GM23338 (cell line): ENCODE data around the gene DTNB. TPM values are rescaled to one million over a fixed set of nuclear protein-coding genes. Genes with fewer than 3 reads are reported as not detected.

ENCODE experiments used
- ATAC-seq: fragments of 200-7000 bp; cut with Tn5 transposase; 3 replicates; pipeline ENCODE4 v1.9.1; 2020
- DNase-seq: peaks from one replicate; pipeline ENCODE4 v3.0.0-alpha.2; 2015; ENCODE audit warnings: low spot score
- H2AFZ ChIP-seq: fragments of 200-600 bp; sonication (generic); 2 replicates; pipeline ENCODE4 v1.8.0; 2016; ENCODE audit warnings: antibody characterized with exemption, mild to moderate bottlenecking, moderate library complexity
- H3F3A ChIP-seq: fragments of 200-600 bp; sonication (generic); replicated peaks from 2 replicates; pipeline ENCODE4 v1.8.0; 2017; ENCODE audit warnings: antibody characterized with exemption, mixed run types, low read depth
- H3K27ac ChIP-seq: fragments of 200-600 bp; sonication (generic); 2 replicates; pipeline ENCODE4 v1.6.1; 2016; ENCODE audit warnings: low read depth
- H3K27me3 ChIP-seq: fragments of 200-600 bp; sonication (generic); 2 replicates; pipeline ENCODE4 v1.8.0; 2016; ENCODE audit warnings: mild to moderate bottlenecking, mixed run types, moderate library complexity; ENCODE audit not compliant: insufficient read depth
- H3K36me3 ChIP-seq: fragments of 200-600 bp; sonication (generic); 2 replicates; pipeline ENCODE4 v1.8.0; 2016; ENCODE audit warnings: mild to moderate bottlenecking; ENCODE audit not compliant: insufficient read depth
- H3K4me1 ChIP-seq: fragments of 200-600 bp; sonication (generic); 2 replicates; pipeline ENCODE4 v1.8.0; 2016; ENCODE audit warnings: mild to moderate bottlenecking, moderate library complexity; ENCODE audit not compliant: insufficient read depth
- H3K4me2 ChIP-seq: fragments of 200-600 bp; sonication (generic); 2 replicates; pipeline ENCODE4 v1.7.1; 2017; ENCODE audit warnings: mixed run types
- H3K4me3 ChIP-seq: fragments of 200-600 bp; sonication (generic); 2 replicates; pipeline ENCODE4 v1.6.1; 2016; ENCODE audit warnings: mixed run types
- H3K79me2 ChIP-seq: fragments of 200-600 bp; sonication (generic); replicated peaks from 2 replicates; pipeline ENCODE4 v1.8.0; 2017; ENCODE audit warnings: mild to moderate bottlenecking; ENCODE audit not compliant: insufficient read depth
- H3K9me2 ChIP-seq: fragments of 200-600 bp; sonication (generic); 2 replicates; pipeline ENCODE4 v1.8.0; 2017; ENCODE audit not compliant: insufficient read depth
- H4K20me1 ChIP-seq: fragments of 200-600 bp; sonication (generic); replicated peaks from 2 replicates; pipeline ENCODE4 v1.8.0; 2017; ENCODE audit warnings: mild to moderate bottlenecking; ENCODE audit not compliant: insufficient read depth
- H3K27ac Mint-ChIP-seq: 2 replicates; pipeline ENCODE4 v1.8.0; 2020; ENCODE audit warnings: inconsistent platforms, mild to moderate bottlenecking, moderate library complexity, mixed read lengths
- H3K27me3 Mint-ChIP-seq: 3 replicates; pipeline ENCODE4 v1.8.0; 2022; ENCODE audit warnings: low read depth, mild to moderate bottlenecking, moderate library complexity, mixed read lengths, inconsistent platforms; ENCODE audit not compliant: insufficient read depth, poor library complexity
- H3K36me3 Mint-ChIP-seq: 3 replicates; pipeline ENCODE4 v1.8.0; 2021; ENCODE audit warnings: low read depth, mild to moderate bottlenecking, inconsistent platforms, moderate library complexity, mixed read lengths
- H3K4me1 Mint-ChIP-seq: 3 replicates; pipeline ENCODE4 v1.8.0; 2020; ENCODE audit warnings: mild to moderate bottlenecking, inconsistent platforms, mixed read lengths
- H3K4me3 Mint-ChIP-seq: 3 replicates; pipeline ENCODE4 v1.8.0; 2021; ENCODE audit warnings: moderate library complexity, mild to moderate bottlenecking, inconsistent platforms, mixed read lengths
- H3K9me3 Mint-ChIP-seq: 3 replicates; pipeline ENCODE4 v1.8.0; 2020; ENCODE audit warnings: moderate library complexity, mild to moderate bottlenecking, inconsistent platforms, mixed read lengths
- CREB1 ChIP-seq: fragments of 250-450 bp; sonication (Bioruptor Pico); IDR thresholded peaks from 2 replicates; pipeline ENCODE4 v1.5.0; 2020; ENCODE audit warnings: low read depth, mild to moderate bottlenecking, moderate library complexity
- CTCF ChIP-seq, 2 experiments: fragments of 200-600 bp in 1 of 2; sonication (generic) in 1 of 2; conservative IDR thresholded peaks; 2 replicates each; pipeline versions ENCODE4 v1.5.1 to v1.6.1; 2016 to 2017; ENCODE audit warnings: antibody characterized with exemption in 2 of 2, low read depth in 2 of 2, mild to moderate bottlenecking in 2 of 2, moderate library complexity in 1 of 2
- EZH2 ChIP-seq: fragments of 200-600 bp; sonication (generic); IDR thresholded peaks from one replicate; pipeline ENCODE4 v1.8.0; 2017; ENCODE audit warnings: antibody characterized with exemption, mild to moderate bottlenecking, low read depth; ENCODE audit not compliant: unreplicated experiment
- EZH2phosphoT487 ChIP-seq: fragments of 200-600 bp; sonication (generic); IDR thresholded peaks from one replicate; pipeline ENCODE4 v1.8.1; 2018; ENCODE audit warnings: antibody characterized with exemption; ENCODE audit not compliant: unreplicated experiment
- JUNB ChIP-seq: IDR thresholded peaks from one replicate; pipeline ENCODE4 v1.6.1; 2016; ENCODE audit warnings: antibody characterized with exemption; ENCODE audit not compliant: unreplicated experiment
- NANOG ChIP-seq: IDR thresholded peaks from 2 replicates; pipeline ENCODE4 v1.6.1; 2016; ENCODE audit warnings: antibody characterized with exemption, borderline replicate concordance
- STAT1 ChIP-seq: IDR thresholded peaks from one replicate; pipeline ENCODE4 v1.6.1; 2016; ENCODE audit warnings: antibody characterized with exemption; ENCODE audit not compliant: unreplicated experiment
- ZNF114 ChIP-seq: fragments of 250-450 bp; sonication (Bioruptor Pico); IDR thresholded peaks from 2 replicates; pipeline ENCODE4 v1.5.0; 2020; ENCODE audit warnings: mild to moderate bottlenecking, moderate library complexity
- ZNF331 ChIP-seq: fragments of 250-450 bp; sonication (Bioruptor Pico); IDR thresholded peaks from 2 replicates; pipeline ENCODE4 v1.5.0; 2020; ENCODE audit warnings: low read depth, mild to moderate bottlenecking, moderate library complexity
- polyA plus RNA-seq: library from polyadenylated mRNA; unstranded; fragments of >200 nt; fragmentation: Nextera tagmentation; extraction: Ambion mirVana; gene quantifications from 2 replicates; pipeline ENCODE4 v1.2.1, GENCODE V29; 2016
- total RNA-seq: library from RNA; depleted of rRNA; stranded (reverse); fragments of >200 nt; shearing (Covaris generic); gene quantifications from 2 replicates; pipeline ENCODE4 v1.2.3, GENCODE V29; 2014
- TF ChIP-seq, protein P1 (sequence below): fragments of 250-450 bp; sonication (Bioruptor Pico); IDR thresholded peaks from 2 replicates; pipeline ENCODE4 v1.5.0; 2020; ENCODE audit warnings: mild to moderate bottlenecking, moderate library complexity
- TF ChIP-seq, protein P2 (sequence below): IDR thresholded peaks from 2 replicates; pipeline ENCODE4 v1.6.1; 2016; ENCODE audit warnings: antibody characterized with exemption
- TF ChIP-seq, protein P3 (sequence below): IDR thresholded peaks from one replicate; pipeline ENCODE4 v1.6.1; 2018; ENCODE audit warnings: antibody characterized with exemption; ENCODE audit not compliant: unreplicated experiment

The DTNB gene
- total and polyA plus RNA-seq, 2 experiments from 2014 or later = 22.1 to 29.4 TPM

- TF ChIP-seq, protein P1, sequence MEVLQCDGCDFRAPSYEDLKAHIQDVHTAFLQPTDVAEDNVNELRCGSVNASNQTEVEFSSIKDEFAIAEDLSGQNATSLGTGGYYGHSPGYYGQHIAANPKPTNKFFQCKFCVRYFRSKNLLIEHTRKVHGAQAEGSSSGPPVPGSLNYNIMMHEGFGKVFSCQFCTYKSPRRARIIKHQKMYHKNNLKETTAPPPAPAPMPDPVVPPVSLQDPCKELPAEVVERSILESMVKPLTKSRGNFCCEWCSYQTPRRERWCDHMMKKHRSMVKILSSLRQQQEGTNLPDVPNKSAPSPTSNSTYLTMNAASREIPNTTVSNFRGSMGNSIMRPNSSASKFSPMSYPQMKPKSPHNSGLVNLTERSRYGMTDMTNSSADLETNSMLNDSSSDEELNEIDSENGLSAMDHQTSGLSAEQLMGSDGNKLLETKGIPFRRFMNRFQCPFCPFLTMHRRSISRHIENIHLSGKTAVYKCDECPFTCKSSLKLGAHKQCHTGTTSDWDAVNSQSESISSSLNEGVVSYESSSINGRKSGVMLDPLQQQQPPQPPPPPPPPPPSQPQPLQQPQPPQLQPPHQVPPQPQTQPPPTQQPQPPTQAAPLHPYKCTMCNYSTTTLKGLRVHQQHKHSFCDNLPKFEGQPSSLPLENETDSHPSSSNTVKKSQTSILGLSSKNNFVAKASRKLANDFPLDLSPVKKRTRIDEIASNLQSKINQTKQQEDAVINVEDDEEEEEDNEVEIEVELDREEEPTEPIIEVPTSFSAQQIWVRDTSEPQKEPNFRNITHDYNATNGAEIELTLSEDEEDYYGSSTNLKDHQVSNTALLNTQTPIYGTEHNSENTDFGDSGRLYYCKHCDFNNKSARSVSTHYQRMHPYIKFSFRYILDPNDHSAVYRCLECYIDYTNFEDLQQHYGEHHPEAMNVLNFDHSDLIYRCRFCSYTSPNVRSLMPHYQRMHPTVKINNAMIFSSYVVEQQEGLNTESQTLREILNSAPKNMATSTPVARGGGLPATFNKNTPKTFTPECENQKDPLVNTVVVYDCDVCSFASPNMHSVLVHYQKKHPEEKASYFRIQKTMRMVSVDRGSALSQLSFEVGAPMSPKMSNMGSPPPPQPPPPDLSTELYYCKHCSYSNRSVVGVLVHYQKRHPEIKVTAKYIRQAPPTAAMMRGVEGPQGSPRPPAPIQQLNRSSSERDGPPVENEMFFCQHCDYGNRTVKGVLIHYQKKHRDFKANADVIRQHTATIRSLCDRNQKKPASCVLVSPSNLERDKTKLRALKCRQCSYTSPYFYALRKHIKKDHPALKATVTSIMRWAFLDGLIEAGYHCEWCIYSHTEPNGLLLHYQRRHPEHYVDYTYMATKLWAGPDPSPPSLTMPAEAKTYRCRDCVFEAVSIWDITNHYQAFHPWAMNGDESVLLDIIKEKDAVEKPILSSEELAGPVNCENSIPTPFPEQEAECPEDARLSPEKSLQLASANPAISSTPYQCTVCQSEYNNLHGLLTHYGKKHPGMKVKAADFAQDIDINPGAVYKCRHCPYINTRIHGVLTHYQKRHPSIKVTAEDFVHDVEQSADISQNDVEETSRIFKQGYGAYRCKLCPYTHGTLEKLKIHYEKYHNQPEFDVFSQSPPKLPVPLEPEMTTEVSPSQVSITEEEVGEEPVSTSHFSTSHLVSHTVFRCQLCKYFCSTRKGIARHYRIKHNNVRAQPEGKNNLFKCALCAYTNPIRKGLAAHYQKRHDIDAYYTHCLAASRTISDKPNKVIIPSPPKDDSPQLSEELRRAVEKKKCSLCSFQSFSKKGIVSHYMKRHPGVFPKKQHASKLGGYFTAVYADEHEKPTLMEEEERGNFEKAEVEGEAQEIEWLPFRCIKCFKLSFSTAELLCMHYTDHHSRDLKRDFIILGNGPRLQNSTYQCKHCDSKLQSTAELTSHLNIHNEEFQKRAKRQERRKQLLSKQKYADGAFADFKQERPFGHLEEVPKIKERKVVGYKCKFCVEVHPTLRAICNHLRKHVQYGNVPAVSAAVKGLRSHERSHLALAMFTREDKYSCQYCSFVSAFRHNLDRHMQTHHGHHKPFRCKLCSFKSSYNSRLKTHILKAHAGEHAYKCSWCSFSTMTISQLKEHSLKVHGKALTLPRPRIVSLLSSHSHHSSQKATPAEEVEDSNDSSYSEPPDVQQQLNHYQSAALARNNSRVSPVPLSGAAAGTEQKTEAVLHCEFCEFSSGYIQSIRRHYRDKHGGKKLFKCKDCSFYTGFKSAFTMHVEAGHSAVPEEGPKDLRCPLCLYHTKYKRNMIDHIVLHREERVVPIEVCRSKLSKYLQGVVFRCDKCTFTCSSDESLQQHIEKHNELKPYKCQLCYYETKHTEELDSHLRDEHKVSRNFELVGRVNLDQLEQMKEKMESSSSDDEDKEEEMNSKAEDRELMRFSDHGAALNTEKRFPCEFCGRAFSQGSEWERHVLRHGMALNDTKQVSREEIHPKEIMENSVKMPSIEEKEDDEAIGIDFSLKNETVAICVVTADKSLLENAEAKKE (CRISPR knock-in tag) = no peak
- TF ChIP-seq JUNB = no peak
- TF ChIP-seq, protein P2, sequence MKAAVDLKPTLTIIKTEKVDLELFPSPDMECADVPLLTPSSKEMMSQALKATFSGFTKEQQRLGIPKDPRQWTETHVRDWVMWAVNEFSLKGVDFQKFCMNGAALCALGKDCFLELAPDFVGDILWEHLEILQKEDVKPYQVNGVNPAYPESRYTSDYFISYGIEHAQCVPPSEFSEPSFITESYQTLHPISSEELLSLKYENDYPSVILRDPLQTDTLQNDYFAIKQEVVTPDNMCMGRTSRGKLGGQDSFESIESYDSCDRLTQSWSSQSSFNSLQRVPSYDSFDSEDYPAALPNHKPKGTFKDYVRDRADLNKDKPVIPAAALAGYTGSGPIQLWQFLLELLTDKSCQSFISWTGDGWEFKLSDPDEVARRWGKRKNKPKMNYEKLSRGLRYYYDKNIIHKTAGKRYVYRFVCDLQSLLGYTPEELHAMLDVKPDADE = no peak
- no peak for TF ChIP-seq EZH2
- TF ChIP-seq ZNF331 (CRISPR knock-in tag) = no peak
- TF ChIP-seq ZNF114 = no peak
These were observed 48.8 kb upstream of the DTNB start (continued) for GRCh38 chr2:25722224-25722623.

GRCh38 chr2:25720575-25720974, 47.2 kb upstream of the DTNB start:
- no peak overlapping the region for H3K4me3 ChIP-seq
- no peaks in the 10 kb centered on the region; the same call in 2 of the 3 replicates for H3K4me1 Mint-ChIP-seq
- H3K4me1 ChIP-seq = 0 out of 2 replicates have a peak, but pooled peaks cover 2% of the 10 kb centered on the region
- DNase-seq (no peak), ATAC-seq (no peak)
- no peak overlapping the region for H3K27ac ChIP-seq
- H3K4me3 Mint-ChIP-seq = no peak overlapping the region
- TF ChIP-seq CTCF (conservative IDR thresholded peaks at IDR 0.05; ENCODE audit: low read depth in 2 of 2) = no peak
- no peak for TF ChIP-seq ZNF331 (CRISPR knock-in tag)
- TF ChIP-seq EZH2 = no peak
- no peak for TF ChIP-seq NANOG
- TF ChIP-seq ZNF114 = no peak
- TF ChIP-seq CREB1 = no peak
- TF ChIP-seq STAT1 = no peak
- TF ChIP-seq EZH2phosphoT487 = no peak
- TF ChIP-seq, protein P3, sequence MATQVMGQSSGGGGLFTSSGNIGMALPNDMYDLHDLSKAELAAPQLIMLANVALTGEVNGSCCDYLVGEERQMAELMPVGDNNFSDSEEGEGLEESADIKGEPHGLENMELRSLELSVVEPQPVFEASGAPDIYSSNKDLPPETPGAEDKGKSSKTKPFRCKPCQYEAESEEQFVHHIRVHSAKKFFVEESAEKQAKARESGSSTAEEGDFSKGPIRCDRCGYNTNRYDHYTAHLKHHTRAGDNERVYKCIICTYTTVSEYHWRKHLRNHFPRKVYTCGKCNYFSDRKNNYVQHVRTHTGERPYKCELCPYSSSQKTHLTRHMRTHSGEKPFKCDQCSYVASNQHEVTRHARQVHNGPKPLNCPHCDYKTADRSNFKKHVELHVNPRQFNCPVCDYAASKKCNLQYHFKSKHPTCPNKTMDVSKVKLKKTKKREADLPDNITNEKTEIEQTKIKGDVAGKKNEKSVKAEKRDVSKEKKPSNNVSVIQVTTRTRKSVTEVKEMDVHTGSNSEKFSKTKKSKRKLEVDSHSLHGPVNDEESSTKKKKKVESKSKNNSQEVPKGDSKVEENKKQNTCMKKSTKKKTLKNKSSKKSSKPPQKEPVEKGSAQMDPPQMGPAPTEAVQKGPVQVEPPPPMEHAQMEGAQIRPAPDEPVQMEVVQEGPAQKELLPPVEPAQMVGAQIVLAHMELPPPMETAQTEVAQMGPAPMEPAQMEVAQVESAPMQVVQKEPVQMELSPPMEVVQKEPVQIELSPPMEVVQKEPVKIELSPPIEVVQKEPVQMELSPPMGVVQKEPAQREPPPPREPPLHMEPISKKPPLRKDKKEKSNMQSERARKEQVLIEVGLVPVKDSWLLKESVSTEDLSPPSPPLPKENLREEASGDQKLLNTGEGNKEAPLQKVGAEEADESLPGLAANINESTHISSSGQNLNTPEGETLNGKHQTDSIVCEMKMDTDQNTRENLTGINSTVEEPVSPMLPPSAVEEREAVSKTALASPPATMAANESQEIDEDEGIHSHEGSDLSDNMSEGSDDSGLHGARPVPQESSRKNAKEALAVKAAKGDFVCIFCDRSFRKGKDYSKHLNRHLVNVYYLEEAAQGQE = no peak
- H2AFZ ChIP-seq = no peak overlapping the region
- peaks cover 3% of the 10 kb centered on the region for H3K27me3 Mint-ChIP-seq
- H3K36me3 ChIP-seq = no peaks in the 10 kb centered on the region
- H3K36me3 Mint-ChIP-seq = no peaks in the 10 kb centered on the region
- no peak overlapping the region for H3K4me2 ChIP-seq
- no peaks in the 10 kb centered on the region for H3K79me2 ChIP-seq
- H3F3A ChIP-seq = no peaks in the 10 kb centered on the region
- no peaks in the 10 kb centered on the region for H3K9me2 ChIP-seq
- no peaks in the 10 kb centered on the region for H4K20me1 ChIP-seq
- H3K9me3 Mint-ChIP-seq = peaks cover 7% of the 10 kb centered on the region; the same call in 1 of the 3 replicates
- no peak overlapping the region for H3K27ac Mint-ChIP-seq
- no peaks in the 10 kb centered on the region for H3K27me3 ChIP-seq
